AG20443 (cell line): ENCODE data around the gene ACACB.

Experiments used
- DNase-seq: peaks from one replicate; pipeline ENCODE4 v3.0.0; 2012; ENCODE audit warnings: low spot score, mixed read lengths

Gene ACACB

GRCh38 chr12:109302358-109302757, 186.0 kb downstream of the ACACB start:
- no peak for DNase-seq

- DNase-seq = no peak
These were observed 186.4 kb downstream of the ACACB start for GRCh38 chr12:109302770-109303169.

- DNase-seq = no peak
These were observed 188.1 kb downstream of the ACACB start for GRCh38 chr12:109304485-109304884.

- no peak for DNase-seq
These were observed 189.2 kb downstream of the ACACB start for GRCh38 chr12:109305547-109305946.

GRCh38 chr12:109307051-109307450, 190.7 kb downstream of the ACACB start:
- DNase-seq = no peak

GRCh38 chr12:109308534-109309380, 192.4 kb downstream of the ACACB start, which contains the start of gene FOXN4:
Gene FOXN4 (minus strand): TSS chr12:109309284. CDS start chr12:109308321, 963 bp downstream.
- peak; percentile 38 for DNase-seq

GRCh38 chr12:109309381-109310246, 193.2 kb downstream of the ACACB start:
- peak; percentile 27 for DNase-seq

- no peak for DNase-seq
These were observed 194.1 kb downstream of the ACACB start for GRCh38 chr12:109310247-109311125.
